ENCODE measurements around the gene SMCO4. TPM values are rescaled to one million over a fixed set of nuclear protein-coding genes. Genes with fewer than 3 reads are reported as not detected.
A peak's percentile ranks its signal among the peaks of the same experiment; 100 is the strongest.
"Not testable (repeated sequence)": the region's sequence is repeated elsewhere in the genome, so short reads cannot be mapped to it uniquely, and the experiment has no call there.

The SMCO4 gene
- 10 to 100 TPM; 49.3 to 82.4 TPM for total RNA-seq

DNA sequence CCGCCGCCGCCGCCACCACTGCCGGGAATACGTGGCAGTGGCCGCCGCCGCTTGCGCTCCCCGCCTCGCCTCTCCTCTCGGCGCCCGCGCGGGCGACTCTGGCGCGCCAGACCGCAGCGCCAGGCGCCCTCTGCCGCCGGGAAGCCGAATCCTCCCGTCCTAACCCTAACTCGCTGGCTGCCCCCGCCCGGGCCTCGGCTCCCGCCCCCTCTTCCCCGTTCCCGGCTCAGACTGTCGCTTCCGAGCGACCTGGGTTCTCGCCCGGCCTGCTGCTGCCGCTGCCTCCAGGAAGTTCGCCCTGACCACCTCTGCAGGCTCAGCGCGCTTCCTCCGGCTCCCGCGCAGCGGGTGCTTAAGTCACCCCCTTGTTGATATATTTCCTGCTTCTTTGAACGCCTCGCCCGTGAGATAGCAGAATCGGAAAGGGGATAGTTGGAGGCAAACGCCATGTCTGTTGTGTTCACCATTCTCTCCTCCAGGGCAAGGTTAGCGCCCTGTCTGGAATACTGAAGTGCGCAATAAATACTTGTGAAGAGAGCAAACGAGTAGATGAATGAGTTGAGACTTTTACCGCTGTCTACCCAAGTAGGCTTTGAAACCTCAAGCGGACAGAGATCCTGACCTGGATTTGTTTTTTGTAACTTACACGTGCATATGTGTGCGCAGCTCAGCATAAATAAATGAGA, at the start of gene SMCO4:
SMCO4 (minus strand) TSS at position 100 of the 686 bp plus-strand sequence. CDS start 64,202 bp downstream, outside the sequence.
- H3K4me3 Mint-ChIP-seq: peak within 1 kb of the TSS; percentile 98
- ATAC-seq (replicated peaks): peak; percentile 74
- no peaks in the 10 kb centered on the region for H3K9me3 Mint-ChIP-seq
- H3K4me1 Mint-ChIP-seq: peaks cover 21% of the 10 kb centered on the region
- peak within 1 kb of the TSS; percentile 93 for H3K27ac Mint-ChIP-seq
- H3K27me3 Mint-ChIP-seq: peaks cover 4% of the 10 kb centered on the region
- no peaks in the 10 kb centered on the region for H3K36me3 Mint-ChIP-seq (ENCODE audit: low read depth)

- no peaks in the 10 kb centered on the region for H3K36me3 Mint-ChIP-seq (ENCODE audit: low read depth)
- H3K27me3 Mint-ChIP-seq: peaks cover 8% of the 10 kb centered on the region
- H3K4me1 Mint-ChIP-seq: no peaks in the 10 kb centered on the region
- H3K4me3 Mint-ChIP-seq: no peak overlapping the region
- no peaks in the 10 kb centered on the region for H3K9me3 Mint-ChIP-seq
- no peak overlapping the region for H3K27ac Mint-ChIP-seq
- peak; percentile 85 for ATAC-seq (replicated peaks)
Observed at GRCh38 chr11:93591247-93591898, 48.2 kb upstream of the SMCO4 start.

GRCh38 chr11:93589347-93589746, 46.2 kb upstream of the SMCO4 start:
- no peaks in the 10 kb centered on the region for H3K4me1 Mint-ChIP-seq
- H3K9me3 Mint-ChIP-seq: no peaks in the 10 kb centered on the region
- no peak overlapping the region for H3K4me3 Mint-ChIP-seq
- H3K36me3 Mint-ChIP-seq (ENCODE audit: low read depth): no peaks in the 10 kb centered on the region
- peaks cover 16% of the 10 kb centered on the region for H3K27me3 Mint-ChIP-seq
- no peak overlapping the region for H3K27ac Mint-ChIP-seq
- no peak for ATAC-seq (replicated peaks)

- no peaks in the 10 kb centered on the region for H3K4me1 Mint-ChIP-seq
- H3K4me3 Mint-ChIP-seq: no peak overlapping the region
- ATAC-seq (replicated peaks): no peak
- peaks cover 19% of the 10 kb centered on the region for H3K27me3 Mint-ChIP-seq
- no peak overlapping the region for H3K27ac Mint-ChIP-seq
- no peaks in the 10 kb centered on the region for H3K36me3 Mint-ChIP-seq (ENCODE audit: low read depth)
- no peaks in the 10 kb centered on the region for H3K9me3 Mint-ChIP-seq
Observed at GRCh38 chr11:93587858-93588581, 44.8 kb upstream of the SMCO4 start.

DNA sequence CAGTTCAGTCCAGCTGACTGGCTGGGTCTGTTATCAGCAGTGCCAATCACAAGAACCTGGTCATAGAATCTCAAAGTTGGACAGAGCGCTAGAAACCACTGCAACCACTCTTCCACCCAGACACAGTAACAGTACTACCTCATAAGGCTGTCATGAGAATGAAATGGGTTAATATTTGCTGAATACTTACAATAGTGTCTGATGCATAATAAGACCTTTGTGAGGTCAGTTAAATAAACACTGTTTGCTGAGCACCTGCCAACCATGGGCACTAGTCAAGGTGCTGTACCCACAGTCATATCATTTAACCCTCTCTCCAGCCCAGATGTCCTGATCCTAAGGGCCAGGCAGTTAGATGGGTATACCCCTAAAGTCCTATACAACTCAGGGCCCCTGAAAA, 44.2 kb upstream of the SMCO4 start:
- not testable (repeated sequence) for H3K36me3 Mint-ChIP-seq (ENCODE audit: low read depth); H3K9me3 Mint-ChIP-seq; H3K4me3 Mint-ChIP-seq; ATAC-seq (replicated peaks); H3K27ac Mint-ChIP-seq; H3K4me1 Mint-ChIP-seq
- H3K27me3 Mint-ChIP-seq: peaks cover 24% of the 10 kb centered on the region

DNA sequence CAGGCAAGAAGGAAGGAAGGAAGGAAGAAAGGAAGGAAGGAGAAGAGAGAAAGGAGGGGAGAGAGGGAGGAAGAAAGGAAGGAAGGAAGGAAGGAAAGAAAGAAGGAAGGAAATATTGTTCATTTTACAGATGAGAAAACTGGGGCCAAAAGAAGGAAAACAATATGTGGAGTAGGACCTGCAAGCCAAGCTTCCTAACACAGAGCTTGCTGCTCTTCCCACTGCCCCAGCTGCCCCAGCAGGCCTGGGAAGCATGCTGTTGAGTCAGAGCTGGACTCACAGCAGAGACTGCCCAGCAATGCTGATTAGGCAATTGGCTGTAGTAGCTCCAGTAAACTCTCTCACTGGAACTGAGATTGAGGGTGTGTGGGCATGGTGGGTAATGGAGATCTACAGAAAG, 42.6 kb upstream of the SMCO4 start:
- Mint-ChIP-seq H3K27ac (no peak overlapping the region), H3K4me3 (no peak overlapping the region), H3K4me1 (no peaks in the 10 kb centered on the region), H3K36me3 (ENCODE audit: low read depth) (no peaks in the 10 kb centered on the region), H3K9me3 (no peaks in the 10 kb centered on the region), H3K27me3 (peaks cover 27% of the 10 kb centered on the region)
- peak; percentile 26 for ATAC-seq (replicated peaks)

DNA sequence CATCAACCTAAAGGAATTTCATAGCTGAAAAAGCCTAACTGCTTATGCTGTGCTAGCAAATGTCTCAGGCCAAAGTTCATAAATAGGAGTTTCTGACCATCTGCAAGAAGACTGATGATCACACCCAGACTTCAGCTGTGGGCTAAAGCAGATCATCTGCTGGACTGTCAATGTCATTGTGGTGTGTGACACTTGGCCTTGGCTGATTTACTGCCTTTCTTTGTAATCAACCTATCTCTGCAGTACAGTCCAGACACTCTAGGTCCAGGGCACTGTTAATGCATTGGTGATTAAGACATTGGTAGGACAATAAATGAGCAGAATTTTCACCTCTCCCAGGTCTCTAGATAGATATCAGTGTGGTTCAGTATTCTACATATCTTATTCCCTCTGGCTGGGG, 40.3 kb upstream of the SMCO4 start:
- ATAC-seq (replicated peaks): no peak
- Mint-ChIP-seq H3K4me3 (no peak overlapping the region), H3K27me3 (peaks cover 27% of the 10 kb centered on the region), H3K4me1 (no peaks in the 10 kb centered on the region), H3K9me3 (no peaks in the 10 kb centered on the region), H3K36me3 (ENCODE audit: low read depth) (no peaks in the 10 kb centered on the region), H3K27ac (no peak overlapping the region)

- no peaks in the 10 kb centered on the region for H3K4me1 Mint-ChIP-seq
- ATAC-seq (replicated peaks): peak; percentile 92
- peaks cover 14% of the 10 kb centered on the region for H3K27me3 Mint-ChIP-seq
- no peaks in the 10 kb centered on the region for H3K9me3 Mint-ChIP-seq
- H3K27ac Mint-ChIP-seq: peak overlapping the region; percentile 19
- H3K36me3 Mint-ChIP-seq (ENCODE audit: low read depth): no peaks in the 10 kb centered on the region
- peak overlapping the region; percentile 24 for H3K4me3 Mint-ChIP-seq
Observed at GRCh38 chr11:93579187-93579751, 36.1 kb upstream of the SMCO4 start.

DNA sequence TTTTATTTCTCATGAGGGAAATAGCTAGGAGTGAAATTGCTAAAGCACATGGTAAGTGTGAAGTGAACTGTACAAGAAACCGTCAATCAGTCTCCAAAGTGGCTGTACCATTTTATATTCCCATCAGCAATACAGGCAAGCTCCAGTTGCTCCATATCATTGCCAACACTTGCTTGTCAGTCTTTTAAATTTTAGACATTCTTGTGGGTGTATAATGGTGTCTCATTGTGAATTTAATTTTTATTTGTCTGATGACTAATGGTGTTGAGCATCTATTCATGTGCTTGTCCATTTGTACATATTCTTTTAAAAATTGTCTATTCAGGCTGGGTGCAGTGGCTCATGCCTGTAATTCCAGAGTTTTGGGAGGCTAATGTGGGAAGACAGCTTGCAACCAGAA, 34.1 kb upstream of the SMCO4 start:
- no peaks in the 10 kb centered on the region for H3K9me3 Mint-ChIP-seq
- H3K27ac Mint-ChIP-seq: no peak overlapping the region
- ATAC-seq (replicated peaks): no peak
- no peak overlapping the region for H3K4me3 Mint-ChIP-seq
- no peaks in the 10 kb centered on the region for H3K36me3 Mint-ChIP-seq (ENCODE audit: low read depth)
- H3K4me1 Mint-ChIP-seq: no peaks in the 10 kb centered on the region
- H3K27me3 Mint-ChIP-seq: peaks cover 6% of the 10 kb centered on the region

DNA sequence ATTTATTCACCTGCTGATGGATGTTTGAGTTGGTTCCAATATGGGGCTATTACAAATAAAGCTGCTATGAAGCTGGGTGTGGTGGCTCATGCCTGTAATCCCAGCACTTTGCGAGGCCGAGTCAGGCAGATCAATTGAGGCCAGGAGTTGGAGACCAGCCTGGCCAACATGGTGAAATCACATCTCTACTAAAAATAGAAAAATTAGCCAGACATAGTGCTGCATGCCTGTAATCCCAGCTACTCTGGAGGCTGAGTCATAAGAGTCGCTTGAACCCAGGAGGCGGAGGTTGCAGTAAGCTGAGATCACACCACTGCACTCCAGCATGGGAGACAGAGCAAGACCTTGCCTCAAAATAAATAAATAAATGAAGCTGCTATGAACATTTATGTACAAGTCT, 33.7 kb upstream of the SMCO4 start:
- not testable (repeated sequence) for H3K36me3 Mint-ChIP-seq (ENCODE audit: low read depth); ATAC-seq (replicated peaks); H3K9me3 Mint-ChIP-seq; H3K4me3 Mint-ChIP-seq; H3K4me1 Mint-ChIP-seq; H3K27ac Mint-ChIP-seq; H3K27me3 Mint-ChIP-seq

GRCh38 chr11:93574638-93575220, 31.5 kb upstream of the SMCO4 start:
- Mint-ChIP-seq H3K9me3 (no peaks in the 10 kb centered on the region), H3K4me3 (no peak overlapping the region)

GRCh38 chr11:93573184-93573583, 30.0 kb upstream of the SMCO4 start:
- H3K27ac Mint-ChIP-seq: no peak overlapping the region
- peak; percentile 93 for ATAC-seq (replicated peaks)
- H3K9me3 Mint-ChIP-seq: no peaks in the 10 kb centered on the region
- H3K4me1 Mint-ChIP-seq: no peaks in the 10 kb centered on the region
- no peaks in the 10 kb centered on the region for H3K36me3 Mint-ChIP-seq (ENCODE audit: low read depth)
- no peak overlapping the region for H3K4me3 Mint-ChIP-seq
- H3K27me3 Mint-ChIP-seq: peaks cover 6% of the 10 kb centered on the region

More at GRCh38 chr11:93574638-93575220, 31.5 kb upstream of the SMCO4 start:
- H3K27ac Mint-ChIP-seq: no peak overlapping the region
- H3K36me3 Mint-ChIP-seq (ENCODE audit: low read depth): no peaks in the 10 kb centered on the region
- ATAC-seq (replicated peaks): no peak
- no peaks in the 10 kb centered on the region for H3K4me1 Mint-ChIP-seq
- peaks cover 3% of the 10 kb centered on the region for H3K27me3 Mint-ChIP-seq

GRCh38 chr11:93572621-93573020, 29.4 kb upstream of the SMCO4 start:
- Mint-ChIP-seq H3K4me3 (no peak overlapping the region), H3K4me1 (no peaks in the 10 kb centered on the region), H3K9me3 (no peaks in the 10 kb centered on the region), H3K36me3 (ENCODE audit: low read depth) (no peaks in the 10 kb centered on the region), H3K27ac (no peak overlapping the region), H3K27me3 (peaks cover 6% of the 10 kb centered on the region)
- ATAC-seq (replicated peaks): peak; percentile 70

DNA sequence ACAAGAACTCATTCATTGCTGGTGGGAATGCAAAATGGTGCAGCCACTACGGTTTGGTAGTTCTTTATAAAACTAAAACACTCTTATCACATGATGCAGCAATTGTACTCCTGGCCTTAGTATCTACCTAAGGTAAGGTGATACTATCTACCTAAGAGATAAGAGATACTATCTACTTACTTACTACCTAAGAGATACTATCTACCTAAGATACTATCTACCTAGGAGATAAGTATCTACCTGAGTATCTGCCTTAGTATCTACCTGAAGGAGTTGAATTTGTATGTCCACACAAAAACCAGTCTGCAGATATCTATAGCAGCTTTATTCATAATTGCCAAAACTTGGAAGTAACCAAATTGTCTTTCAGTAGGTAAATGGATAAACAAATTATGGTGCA, 29.0 kb upstream of the SMCO4 start:
- no peak for ATAC-seq (replicated peaks)
- no peaks in the 10 kb centered on the region for H3K4me1 Mint-ChIP-seq
- H3K27ac Mint-ChIP-seq: no peak overlapping the region
- no peaks in the 10 kb centered on the region for H3K36me3 Mint-ChIP-seq (ENCODE audit: low read depth)
- H3K27me3 Mint-ChIP-seq: peaks cover 6% of the 10 kb centered on the region
- no peaks in the 10 kb centered on the region for H3K9me3 Mint-ChIP-seq
- no peak overlapping the region for H3K4me3 Mint-ChIP-seq

All from activated T-helper 17 cell treated with anti-CD3 and anti-CD28 coated beads, Interleukin-2, amount 50 U/mL, for 72 hours (primary cell).